OCI-LY1 (cell line): ENCODE measurements around the gene KIF4A.

ENCODE experiments used
- H2AFZ ChIP-seq: fragments of 200-600 bp; sonication (generic), shearing (Covaris generic); 2 replicates; pipeline ENCODE4 v1.6.0; 2014; ENCODE audit warnings: antibody characterized with exemption, mild to moderate bottlenecking, low read length
- H3F3A ChIP-seq: fragments of 200-600 bp; sonication (generic), shearing (Covaris generic); 2 replicates; pipeline ENCODE4 v1.6.0; 2014; ENCODE audit warnings: mild to moderate bottlenecking, antibody characterized with exemption, low read length, moderate library complexity; ENCODE audit not compliant: insufficient read depth
- H3K27ac ChIP-seq: fragments of 200-600 bp; sonication (generic); 2 replicates; pipeline ENCODE4 v1.5.1; 2014; ENCODE audit warnings: low read length, mixed run types, mild to moderate bottlenecking, low read depth; ENCODE audit not compliant: poor library complexity, severe bottlenecking
- H3K27me3 ChIP-seq: fragments of 200-600 bp; sonication (generic); 2 replicates; pipeline ENCODE4 v1.6.0; 2014; ENCODE audit warnings: antibody characterized with exemption, mild to moderate bottlenecking, low read length, moderate library complexity; ENCODE audit not compliant: insufficient read depth
- H3K36me3 ChIP-seq: fragments of 200-600 bp; sonication (generic); 2 replicates; pipeline ENCODE4 v1.6.1; 2014; ENCODE audit warnings: mild to moderate bottlenecking, antibody characterized with exemption, low read length, moderate library complexity, mixed read lengths; ENCODE audit not compliant: insufficient read depth
- H3K4me1 ChIP-seq: fragments of 200-600 bp; sonication (generic); 2 replicates; pipeline ENCODE4 v1.5.1; 2014; ENCODE audit warnings: mild to moderate bottlenecking, low read length, moderate library complexity; ENCODE audit not compliant: insufficient read depth, severe bottlenecking
- H3K4me2 ChIP-seq: fragments of 200-600 bp; sonication (generic), shearing (Covaris generic); 2 replicates; pipeline ENCODE4 v1.6.1; 2014; ENCODE audit warnings: low read length
- H3K4me3 ChIP-seq: fragments of 200-600 bp; sonication (generic); 2 replicates; pipeline ENCODE4 v1.5.1; 2014; ENCODE audit warnings: low read length, low read depth, mild to moderate bottlenecking, mixed read lengths; ENCODE audit not compliant: poor library complexity, severe bottlenecking
- H3K79me2 ChIP-seq: fragments of 200-600 bp; shearing (Covaris generic); 2 replicates; pipeline ENCODE4 v1.6.1; 2016; ENCODE audit warnings: mixed run types, low read length, mixed read lengths; ENCODE audit not compliant: insufficient read depth
- H3K9ac ChIP-seq: fragments of 200-600 bp; sonication (generic), shearing (Covaris generic); 2 replicates; pipeline ENCODE4 v1.6.1; 2014; ENCODE audit warnings: mild to moderate bottlenecking, low read length, mixed read lengths
- H3K9me2 ChIP-seq: fragments of 200-600 bp; sonication (generic), shearing (Covaris generic); 2 replicates; pipeline ENCODE4 v1.6.1; 2014; ENCODE audit warnings: low read depth, mild to moderate bottlenecking, low read length, mixed read lengths
- H3K9me3 ChIP-seq: fragments of 200-600 bp; shearing (Covaris generic); 2 replicates; pipeline ENCODE4 v1.6.1; 2014; ENCODE audit warnings: low read length, mixed read lengths
- H4K20me1 ChIP-seq: fragments of 200-600 bp; sonication (generic), shearing (Covaris generic); 2 replicates; pipeline ENCODE4 v1.6.0; 2016; ENCODE audit warnings: mild to moderate bottlenecking, low read length; ENCODE audit not compliant: insufficient read depth
- EZH2 ChIP-seq: fragments of 200-600 bp; sonication (generic), shearing (Covaris generic); IDR thresholded peaks from 2 replicates; pipeline ENCODE4 v1.8.0; 2017; ENCODE audit warnings: borderline replicate concordance, mixed run types, mild to moderate bottlenecking, antibody characterized with exemption, low read length, moderate library complexity, mixed read lengths
- TF ChIP-seq, protein P1 (sequence below): fragments of 200-600 bp; sonication (generic), shearing (Covaris generic); IDR thresholded peaks from 2 replicates; pipeline ENCODE4 v1.5.1; 2017; ENCODE audit warnings: mild to moderate bottlenecking, antibody characterized with exemption, low read length, moderate library complexity, mixed read lengths

KIF4A gene

DNA sequence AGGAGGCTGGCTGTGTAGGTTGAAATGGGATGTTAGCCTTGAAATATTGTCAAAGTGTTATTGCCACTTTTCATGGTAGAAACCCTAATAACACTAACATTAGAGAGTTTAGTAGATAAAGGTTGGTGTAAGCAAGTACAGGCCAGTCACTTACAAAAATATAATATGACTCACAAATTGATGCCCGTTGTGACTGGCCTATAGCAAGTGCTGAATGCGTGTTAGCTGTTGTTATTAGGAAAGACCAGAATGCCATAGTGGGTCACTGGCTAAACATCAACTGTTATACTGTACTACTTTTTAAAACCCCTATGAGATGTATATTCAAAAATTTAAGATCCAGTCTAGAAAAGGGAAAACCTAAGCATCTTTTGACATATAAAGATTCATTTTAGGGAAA is 112.8 kb downstream of the KIF4A start:
- TF ChIP-seq EZH2 = no peak
- TF ChIP-seq, protein P1, sequence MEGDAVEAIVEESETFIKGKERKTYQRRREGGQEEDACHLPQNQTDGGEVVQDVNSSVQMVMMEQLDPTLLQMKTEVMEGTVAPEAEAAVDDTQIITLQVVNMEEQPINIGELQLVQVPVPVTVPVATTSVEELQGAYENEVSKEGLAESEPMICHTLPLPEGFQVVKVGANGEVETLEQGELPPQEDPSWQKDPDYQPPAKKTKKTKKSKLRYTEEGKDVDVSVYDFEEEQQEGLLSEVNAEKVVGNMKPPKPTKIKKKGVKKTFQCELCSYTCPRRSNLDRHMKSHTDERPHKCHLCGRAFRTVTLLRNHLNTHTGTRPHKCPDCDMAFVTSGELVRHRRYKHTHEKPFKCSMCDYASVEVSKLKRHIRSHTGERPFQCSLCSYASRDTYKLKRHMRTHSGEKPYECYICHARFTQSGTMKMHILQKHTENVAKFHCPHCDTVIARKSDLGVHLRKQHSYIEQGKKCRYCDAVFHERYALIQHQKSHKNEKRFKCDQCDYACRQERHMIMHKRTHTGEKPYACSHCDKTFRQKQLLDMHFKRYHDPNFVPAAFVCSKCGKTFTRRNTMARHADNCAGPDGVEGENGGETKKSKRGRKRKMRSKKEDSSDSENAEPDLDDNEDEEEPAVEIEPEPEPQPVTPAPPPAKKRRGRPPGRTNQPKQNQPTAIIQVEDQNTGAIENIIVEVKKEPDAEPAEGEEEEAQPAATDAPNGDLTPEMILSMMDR = no peak
- no peaks in the 10 kb centered on the region for H3K9me3 ChIP-seq
- H3K9ac ChIP-seq = no peak overlapping the region
- H3K79me2 ChIP-seq = no peaks in the 10 kb centered on the region
- H3K4me2 ChIP-seq = no peak overlapping the region
- H3K4me3 ChIP-seq = no peak overlapping the region
- H3K36me3 ChIP-seq = peaks cover 47% of the 10 kb centered on the region
- H4K20me1 ChIP-seq = no peaks in the 10 kb centered on the region
- H3F3A ChIP-seq = no peaks in the 10 kb centered on the region
- H3K27me3 ChIP-seq = no peaks in the 10 kb centered on the region
- no peaks in the 10 kb centered on the region for H3K9me2 ChIP-seq
- H3K4me1 ChIP-seq = no peaks in the 10 kb centered on the region
- H2AFZ ChIP-seq = no peak overlapping the region
- H3K27ac ChIP-seq = no peak overlapping the region

DNA sequence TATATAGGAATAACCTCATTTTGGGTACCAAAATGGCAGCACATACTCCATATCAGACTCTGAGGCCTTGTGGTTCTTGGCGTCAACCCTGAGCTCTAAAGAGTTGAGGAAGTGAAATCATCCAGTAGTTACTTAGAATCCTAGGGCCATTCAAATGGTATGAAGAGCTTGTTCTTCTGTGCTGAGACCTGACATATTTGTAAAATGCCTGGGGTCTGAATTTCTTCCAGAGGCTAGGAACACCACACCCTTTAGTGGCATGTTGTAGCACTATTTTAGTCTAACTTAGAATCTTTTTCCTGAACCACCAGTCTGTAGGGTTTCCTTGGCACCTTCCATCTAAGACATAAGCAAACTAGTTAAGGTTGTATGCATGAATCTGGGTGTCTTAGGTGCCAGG is 115.1 kb downstream of the KIF4A start:
- H3K79me2 ChIP-seq = no peaks in the 10 kb centered on the region
- H3F3A ChIP-seq = no peaks in the 10 kb centered on the region
- H3K36me3 ChIP-seq = peaks cover 47% of the 10 kb centered on the region
- H3K27me3 ChIP-seq = no peaks in the 10 kb centered on the region
- H2AFZ ChIP-seq = no peak overlapping the region
- H3K9me2 ChIP-seq = no peaks in the 10 kb centered on the region
- no peaks in the 10 kb centered on the region for H3K4me1 ChIP-seq
- no peak overlapping the region for H3K4me2 ChIP-seq
- no peaks in the 10 kb centered on the region for H4K20me1 ChIP-seq
- H3K4me3 ChIP-seq = no peak overlapping the region
- H3K9me3 ChIP-seq = no peaks in the 10 kb centered on the region
- no peak overlapping the region for H3K27ac ChIP-seq
- no peak overlapping the region for H3K9ac ChIP-seq
- TF ChIP-seq, protein P1 = no peak
- TF ChIP-seq EZH2 = no peak

DNA sequence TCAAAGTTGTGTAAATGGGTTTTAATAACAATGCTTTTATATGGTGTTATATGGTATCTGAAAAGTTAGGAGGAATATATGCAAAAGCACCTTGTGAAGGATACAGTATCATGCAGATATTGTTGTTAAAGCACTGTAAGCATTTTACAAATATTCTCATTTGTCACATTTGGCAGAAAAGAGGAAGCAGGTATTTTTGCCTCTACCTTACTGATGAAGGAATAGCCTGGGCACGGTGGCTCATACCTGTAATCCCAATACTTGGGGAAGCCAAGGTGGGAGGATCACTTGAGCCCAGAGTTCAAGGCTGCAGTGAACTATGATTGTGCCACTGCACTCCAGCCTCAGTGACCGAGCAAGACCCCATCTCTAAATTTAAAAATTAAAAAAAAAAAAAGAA is 121.0 kb downstream of the KIF4A start:
- no peaks in the 10 kb centered on the region for H4K20me1 ChIP-seq
- H3K36me3 ChIP-seq = peaks cover 24% of the 10 kb centered on the region
- H3K27me3 ChIP-seq = no peaks in the 10 kb centered on the region
- H3K4me3 ChIP-seq = no peak overlapping the region
- H3K4me1 ChIP-seq = no peaks in the 10 kb centered on the region
- H3K79me2 ChIP-seq = no peaks in the 10 kb centered on the region
- no peak overlapping the region for H3K4me2 ChIP-seq
- H3K9me2 ChIP-seq = no peaks in the 10 kb centered on the region
- no peaks in the 10 kb centered on the region for H3K9me3 ChIP-seq
- H3F3A ChIP-seq = no peaks in the 10 kb centered on the region
- H3K9ac ChIP-seq = no peak overlapping the region
- no peak overlapping the region for H3K27ac ChIP-seq
- H2AFZ ChIP-seq = no peak overlapping the region
- TF ChIP-seq, protein P1 = no peak
- no peak for TF ChIP-seq EZH2
